HEK293 (cell line): ENCODE data around the gene C2CD2.

Source experiments
- ATF2 ChIP-seq: fragments of 450-650 bp; formaldehyde crosslinking; IDR thresholded peaks from 2 replicates; pipeline ENCODE4 v1.5.1; 2016; ENCODE audit warnings: missing biosample characterization, missing genetic modification characterization, low read depth
- CTCF ChIP-seq: fragments of 450-650 bp; formaldehyde crosslinking; IDR thresholded peaks from 2 replicates; pipeline ENCODE4 v1.5.1; 2016; ENCODE audit warnings: missing biosample characterization, missing genetic modification characterization
- MYNN ChIP-seq: fragments of 450-650 bp; formaldehyde crosslinking; IDR thresholded peaks from 2 replicates; pipeline ENCODE4 v1.5.1; 2016; ENCODE audit warnings: missing biosample characterization, missing genetic modification characterization, borderline replicate concordance
- OSR2 ChIP-seq: fragments of 450-650 bp; formaldehyde crosslinking; IDR thresholded peaks from 2 replicates; pipeline ENCODE4 v1.5.1; 2016; ENCODE audit warnings: missing biosample characterization, missing genetic modification characterization
- ZFP69B ChIP-seq: fragments of 450-650 bp; formaldehyde crosslinking; IDR thresholded peaks from 2 replicates; pipeline ENCODE4 v1.5.1; 2016; ENCODE audit warnings: missing biosample characterization, missing genetic modification characterization
- ZNF138 ChIP-seq: fragments of 450-650 bp; formaldehyde crosslinking; IDR thresholded peaks from 2 replicates; pipeline ENCODE4 v1.5.1; 2016; ENCODE audit warnings: missing biosample characterization, missing genetic modification characterization, borderline replicate concordance
- ZNF324 ChIP-seq: fragments of 450-650 bp; formaldehyde crosslinking; IDR thresholded peaks from 2 replicates; pipeline ENCODE4 v1.5.1; 2016; ENCODE audit warnings: missing biosample characterization, missing genetic modification characterization
- ZNF555 ChIP-seq: fragments of 450-650 bp; formaldehyde crosslinking; conservative IDR thresholded peaks from 2 replicates; pipeline ENCODE4 v1.5.1; 2017; ENCODE audit warnings: missing biosample characterization, mild to moderate bottlenecking, missing genetic modification characterization, inconsistent platforms
- ZNF580 ChIP-seq: fragments of 450-650 bp; formaldehyde crosslinking; IDR thresholded peaks from 2 replicates; pipeline ENCODE4 v1.5.1; 2016; ENCODE audit warnings: missing biosample characterization, missing genetic modification characterization
- ZNF670 ChIP-seq: fragments of 450-650 bp; formaldehyde crosslinking; IDR thresholded peaks from 2 replicates; pipeline ENCODE4 v1.5.1; 2016; ENCODE audit warnings: missing biosample characterization, missing genetic modification characterization, low read depth

- TF ChIP-seq ZNF324 (tag by site-specific recombination) (no peak), ATF2 (tag by site-specific recombination) (no peak), ZNF555 (tag by site-specific recombination) (no peak), ZFP69B (tag by site-specific recombination) (no peak), ZNF670 (tag by site-specific recombination) (no peak), CTCF (tag by site-specific recombination) (no peak), OSR2 (tag by site-specific recombination) (no peak), MYNN (tag by site-specific recombination) (no peak), ZNF138 (no peak), ZNF580 (tag by site-specific recombination) (no peak)
Observed at GRCh38 chr21:41952568-41953248, 1.1 kb downstream of the C2CD2 start.
